HepG2 (cell line): ENCODE data around the gene ATAD3A. TPM values are rescaled to one million over a fixed set of nuclear protein-coding genes. Genes with fewer than 3 reads are reported as not detected.

Experiments used
- ATAC-seq: fragments of 200-7000 bp; cut with Tn5 transposase; 3 replicates; pipeline ENCODE4 v1.9.1; 2020; ENCODE audit warnings: mild to moderate bottlenecking, moderate library complexity
- BruUV-seq: library from RNA; stranded (reverse); fragments of 400-500 nt; replicated peaks from 2 replicates; lab custom pipeline; 2021; lab: Mats Ljungman, UMichigan
- CTCF ChIA-PET: fragments of 300-600 bp; formaldehyde crosslinking; extraction: SDS; loops from one replicate; lab custom pipeline; 2021; ENCODE audit warnings: low total read pairs, inconsistent platforms, low intra/inter-chr PET ratio; lab: Yijun Ruan, JAX
- POLR2A ChIA-PET: fragments of 350-600 bp; sonication (Branson Sonifier 250); formaldehyde crosslinking; loops from one replicate; lab custom pipeline; 2020; ENCODE audit warnings: antibody characterized with exemption, inconsistent platforms; lab: Yijun Ruan, JAX
- DNase-seq: peaks from one replicate; pipeline ENCODE4 v3.0.0-alpha.2; 2015; ENCODE audit warnings: low spot score
- FAIRE-seq: peaks from 3 replicates; lab custom pipeline; 2011; peaks lifted over from hg19 to GRCh38; lab: Jason Lieb, UNC
- H2AFZ ChIP-seq: one replicate; pipeline ENCODE4 v1.6.1; 2011; ENCODE audit warnings: low read length, inconsistent platforms
- H3K27ac ChIP-seq: fragments of 300-600 bp; 3 replicates; pipeline ENCODE4 v1.8.0; 2011; ENCODE audit warnings: mixed run types, mild to moderate bottlenecking, mixed read lengths, low read length, inconsistent platforms; ENCODE audit not compliant: insufficient read depth; ENCODE audit errors: extremely low read length
- H3K27me3 ChIP-seq, 2 experiments: fragments of 200-600 bp in 1 of 2; 2 replicates in 1 of 2; 3 replicates in 1 of 2; pipeline versions ENCODE4 v1.6.0 to v1.8.0; 2011; ENCODE audit warnings: low read length in 2 of 2, mild to moderate bottlenecking in 2 of 2, moderate library complexity in 2 of 2, inconsistent platforms in 1 of 2; ENCODE audit not compliant: insufficient read depth in 2 of 2, control insufficient read depth in 1 of 2
- H3K36me3 ChIP-seq, 2 experiments: fragments of 200-600 bp in 1 of 2; replicated peaks in 1 of 2; 2 replicates in 1 of 2; 3 replicates in 1 of 2; pipeline versions ENCODE4 v1.5.1 to v1.8.0; 2011; ENCODE audit warnings: low read length in 2 of 2, inconsistent platforms in 1 of 2; ENCODE audit not compliant: insufficient read depth in 2 of 2, control insufficient read depth in 1 of 2
- H3K4me1 ChIP-seq: 2 replicates; pipeline ENCODE4 v1.5.1; 2012; ENCODE audit warnings: low read length, inconsistent platforms; ENCODE audit not compliant: insufficient read depth
- H3K4me2 ChIP-seq: 2 replicates; pipeline ENCODE4 v1.6.0; 2011; ENCODE audit warnings: low read depth, low read length, inconsistent platforms
- H3K4me3 ChIP-seq, 3 experiments: fragments of 200-600 bp in 1 of 3; sonication (generic), shearing (Covaris generic) in 1 of 3; replicated peaks in 1 of 3; 2 replicates each; pipeline ENCODE4 v1.5.1; 2011 to 2016; ENCODE audit warnings: low read length in 3 of 3, inconsistent platforms in 2 of 3, low read depth in 2 of 3, mild to moderate bottlenecking in 2 of 3, control low read depth in 1 of 3, mixed read lengths in 1 of 3; ENCODE audit not compliant: insufficient read depth in 1 of 3
- H3K79me2 ChIP-seq: one replicate; pipeline ENCODE4 v1.6.1; 2011; ENCODE audit warnings: low read length, inconsistent platforms; ENCODE audit not compliant: insufficient read depth
- H3K9ac ChIP-seq: 2 replicates; pipeline ENCODE4 v1.6.0; 2011; ENCODE audit warnings: mild to moderate bottlenecking, low read depth, low read length, inconsistent platforms; ENCODE audit not compliant: insufficient read depth
- H3K9me3 ChIP-seq: 2 replicates; pipeline ENCODE4 v1.5.1; 2012; ENCODE audit warnings: mild to moderate bottlenecking, low read length
- H4K20me1 ChIP-seq: 2 replicates; pipeline ENCODE4 v1.6.0; 2011; ENCODE audit warnings: inconsistent platforms, mild to moderate bottlenecking, low read length, moderate library complexity; ENCODE audit not compliant: insufficient read depth
- EZH2 ChIP-seq: conservative IDR thresholded peaks from 2 replicates; pipeline ENCODE4 v1.6.1; 2012; ENCODE audit warnings: mild to moderate bottlenecking, low read depth, low read length, moderate library complexity
- HMG20B ChIP-seq: conservative IDR thresholded peaks from 2 replicates; pipeline ENCODE4 v1.6.1; 2016; ENCODE audit warnings: missing genetic modification reagents, missing compliant biosample characterization
- HOXA5 ChIP-seq: sonication (generic); formaldehyde crosslinking; IDR thresholded peaks from 2 replicates; pipeline ENCODE4 v1.4.0; 2020; ENCODE audit warnings: missing genetic modification reagents
- RORA ChIP-seq: sonication (generic); formaldehyde crosslinking; IDR thresholded peaks from 2 replicates; pipeline ENCODE4 v1.5.0; 2020; ENCODE audit warnings: mild to moderate bottlenecking, missing genetic modification reagents, moderate library complexity
- YEATS4 ChIP-seq: sonication (generic); formaldehyde crosslinking; IDR thresholded peaks from 2 replicates; pipeline ENCODE4 v1.4.0; 2020; ENCODE audit warnings: missing genetic modification reagents, borderline replicate concordance
- ZC3H13 ChIP-seq: sonication (generic); formaldehyde crosslinking; IDR thresholded peaks from 2 replicates; pipeline ENCODE4 v1.8.1; 2023; ENCODE audit warnings: mild to moderate bottlenecking, missing genetic modification reagents, moderate library complexity
- ZNF282 ChIP-seq: fragments of 450-650 bp; IDR thresholded peaks from 2 replicates; pipeline ENCODE4 v1.6.1; 2018; ENCODE audit not compliant: partially characterized antibody
- ZNF850 ChIP-seq: sonication (generic); formaldehyde crosslinking; conservative IDR thresholded peaks from 2 replicates; pipeline ENCODE4 v1.9.0; 2021; ENCODE audit warnings: mild to moderate bottlenecking, missing genetic modification reagents
- ZNF878 ChIP-seq: sonication (generic); formaldehyde crosslinking; IDR thresholded peaks from 2 replicates; pipeline ENCODE4 v1.8.1; 2023; ENCODE audit warnings: mild to moderate bottlenecking, missing genetic modification reagents, moderate library complexity
- ZSCAN12 ChIP-seq: sonication (generic); formaldehyde crosslinking; IDR thresholded peaks from 2 replicates; pipeline ENCODE4 v1.9.0; 2021; ENCODE audit warnings: mild to moderate bottlenecking, missing genetic modification reagents
- WGBS: methylation state at CpG from one replicate; pipeline ENCODE4 v1.1.6; 2017; ENCODE audit warnings: low lambda C conversion rate; 5-methylcytosine and 5-hydroxymethylcytosine counted together
- in situ Hi-C: cut with HindIII; loops from 2 replicates; pipeline ENCODE4 v1.10.0; 2017; ENCODE audit warnings: low pct_unique_long_range_greater_than_20kb; ENCODE audit not compliant: extremely low pct_ligation_motif_present
- intact Hi-C: fragments of 100-400 bp; cut with micrococcal nuclease; formaldehyde crosslinking; loops from one replicate; pipeline ENCODE4 v1.10.0; 2022; ENCODE audit not compliant: unreplicated experiment
- polyA plus RNA-seq, 8 experiments: library from polyadenylated mRNA; depleted of rRNA in 3 of 8; stranded (reverse) in 7 of 8; unstranded in 1 of 8; fragments of >200 nt; fragmentation: Illumina TruSeq in 4 of 8; extraction: Trizol in 4 of 8; gene quantifications; 2 replicates each; pipeline versions ENCODE4 v1.2.1 to v1.2.3, GENCODE V29; 2011 to 2016; ENCODE audit warnings: low read depth in 4 of 8, missing spikeins in 1 of 8, mixed read lengths in 1 of 8; ENCODE audit not compliant: insufficient read depth in 1 of 8
- total RNA-seq, 5 experiments: library from RNA; depleted of rRNA; stranded (reverse); fragments of >200 nt; fragmentation: Illumina TruSeq; extraction: Trizol; gene quantifications; 2 replicates each; pipeline ENCODE4 v1.2.3, GENCODE V29; 2016; ENCODE audit warnings: low read depth in 1 of 5
- TF ChIP-seq, protein P1 (sequence below): sonication (generic); formaldehyde crosslinking; IDR thresholded peaks from 2 replicates; pipeline ENCODE4 v1.4.0; 2020; ENCODE audit warnings: missing genetic modification reagents
- TF ChIP-seq, protein P2 (sequence below): sonication (generic); formaldehyde crosslinking; IDR thresholded peaks from 2 replicates; pipeline ENCODE4 v1.5.0; 2020; ENCODE audit warnings: mild to moderate bottlenecking, missing genetic modification reagents
- TF ChIP-seq, protein P3 (sequence below): sonication (generic); formaldehyde crosslinking; IDR thresholded peaks from 2 replicates; pipeline ENCODE4 v1.5.1; 2020; ENCODE audit warnings: missing genetic modification reagents, mild to moderate bottlenecking, borderline replicate concordance
- TF ChIP-seq, protein P4 (sequence below): IDR thresholded peaks from 2 replicates; pipeline ENCODE4 v1.6.1; 2016; ENCODE audit warnings: missing genetic modification reagents, missing compliant biosample characterization
- TF ChIP-seq, protein P5 (sequence below): sonication (generic); formaldehyde crosslinking; IDR thresholded peaks from 2 replicates; pipeline ENCODE4 v1.5.1; 2020; ENCODE audit warnings: mild to moderate bottlenecking, missing genetic modification reagents, moderate library complexity

The ATAD3A gene
- total and polyA plus RNA-seq, 2 of the 13 experiments (the other 11 are each of a cell fraction or from before 2014, with no cell fraction given) = 10.6 to 49.0 TPM

DNA sequence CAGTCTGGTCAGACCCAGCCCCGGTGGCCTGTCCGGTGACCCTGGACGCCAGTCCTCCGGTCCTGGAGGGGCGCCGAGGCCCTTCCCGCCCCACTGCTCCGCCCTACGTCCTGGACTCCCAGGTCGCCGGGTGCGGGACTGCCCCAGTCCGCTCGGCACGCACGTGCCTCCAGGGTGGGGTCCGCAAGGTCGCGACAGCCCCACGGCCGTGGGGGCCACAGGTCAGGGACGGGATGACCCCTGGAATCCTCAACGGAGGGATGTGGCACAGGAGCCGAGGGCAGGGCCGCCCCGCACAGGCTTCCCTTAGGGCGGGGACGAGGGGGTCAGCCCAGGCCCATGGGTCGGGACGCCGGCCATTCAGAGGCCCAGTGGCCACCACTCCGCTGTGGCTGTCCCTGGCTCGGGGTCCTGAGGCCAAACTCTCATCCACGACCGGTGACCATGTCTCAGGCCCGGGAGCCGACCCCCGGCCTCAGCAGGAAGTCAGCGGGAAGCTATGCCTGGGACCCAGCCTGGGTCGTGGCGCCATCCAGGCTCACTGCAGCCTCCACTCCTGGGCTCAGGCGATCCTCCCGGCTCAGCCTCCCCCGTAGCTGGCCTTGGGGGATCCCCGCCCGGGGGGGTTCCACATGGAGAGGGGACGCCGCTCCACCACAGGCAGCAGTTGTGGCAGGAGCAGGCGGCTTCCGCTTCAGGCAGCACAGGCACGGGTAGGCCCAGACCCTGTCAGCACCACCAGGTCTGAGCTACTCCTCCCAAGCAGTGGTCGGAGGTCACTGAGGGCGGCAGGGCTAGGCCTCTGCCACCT is 29.1 kb downstream of the ATAD3A start:
- H3K79me2 ChIP-seq = no peaks in the 10 kb centered on the region
- no peaks in the 10 kb centered on the region for H4K20me1 ChIP-seq
- no peak overlapping the region for H2AFZ ChIP-seq
- intact Hi-C loops (no loop called here), in situ Hi-C loops (no loop called here)
- ATAC-seq (no peak), DNase-seq (no peak), FAIRE-seq (no peak)
- no peak overlapping the region for H3K4me3 ChIP-seq
- no TSS peak for BruUV-seq
- POLR2A ChIA-PET = no interaction called here
- CTCF ChIA-PET = no interaction called here
- no peaks in the 10 kb centered on the region for H3K9me3 ChIP-seq
- no peak overlapping the region for H3K27ac ChIP-seq
- H3K4me2 ChIP-seq = no peak overlapping the region
- peaks cover 5 to 14% of the 10 kb centered on the region in 2 experiments; a peak in 4 of 5 replicates for H3K36me3 ChIP-seq
- 100% methylated on average over 8 of the region's 53 CpGs for WGBS
- no peaks in the 10 kb centered on the region for H3K4me1 ChIP-seq
- H3K9ac ChIP-seq = no peak overlapping the region
- no peaks in the 10 kb centered on the region for H3K27me3 ChIP-seq
- TF ChIP-seq ZNF282 = no peak
- TF ChIP-seq ZNF850 = no peak
- TF ChIP-seq, protein P1, sequence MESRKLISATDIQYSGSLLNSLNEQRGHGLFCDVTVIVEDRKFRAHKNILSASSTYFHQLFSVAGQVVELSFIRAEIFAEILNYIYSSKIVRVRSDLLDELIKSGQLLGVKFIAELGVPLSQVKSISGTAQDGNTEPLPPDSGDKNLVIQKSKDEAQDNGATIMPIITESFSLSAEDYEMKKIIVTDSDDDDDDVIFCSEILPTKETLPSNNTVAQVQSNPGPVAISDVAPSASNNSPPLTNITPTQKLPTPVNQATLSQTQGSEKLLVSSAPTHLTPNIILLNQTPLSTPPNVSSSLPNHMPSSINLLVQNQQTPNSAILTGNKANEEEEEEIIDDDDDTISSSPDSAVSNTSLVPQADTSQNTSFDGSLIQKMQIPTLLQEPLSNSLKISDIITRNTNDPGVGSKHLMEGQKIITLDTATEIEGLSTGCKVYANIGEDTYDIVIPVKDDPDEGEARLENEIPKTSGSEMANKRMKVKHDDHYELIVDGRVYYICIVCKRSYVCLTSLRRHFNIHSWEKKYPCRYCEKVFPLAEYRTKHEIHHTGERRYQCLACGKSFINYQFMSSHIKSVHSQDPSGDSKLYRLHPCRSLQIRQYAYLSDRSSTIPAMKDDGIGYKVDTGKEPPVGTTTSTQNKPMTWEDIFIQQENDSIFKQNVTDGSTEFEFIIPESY = 0 out of 2 replicates have a peak, but pooled peaks have one; percentile 17
- TF ChIP-seq EZH2 = no peak
- TF ChIP-seq ZSCAN12 (CRISPR knock-in tag) = no peak
- TF ChIP-seq, protein P2, sequence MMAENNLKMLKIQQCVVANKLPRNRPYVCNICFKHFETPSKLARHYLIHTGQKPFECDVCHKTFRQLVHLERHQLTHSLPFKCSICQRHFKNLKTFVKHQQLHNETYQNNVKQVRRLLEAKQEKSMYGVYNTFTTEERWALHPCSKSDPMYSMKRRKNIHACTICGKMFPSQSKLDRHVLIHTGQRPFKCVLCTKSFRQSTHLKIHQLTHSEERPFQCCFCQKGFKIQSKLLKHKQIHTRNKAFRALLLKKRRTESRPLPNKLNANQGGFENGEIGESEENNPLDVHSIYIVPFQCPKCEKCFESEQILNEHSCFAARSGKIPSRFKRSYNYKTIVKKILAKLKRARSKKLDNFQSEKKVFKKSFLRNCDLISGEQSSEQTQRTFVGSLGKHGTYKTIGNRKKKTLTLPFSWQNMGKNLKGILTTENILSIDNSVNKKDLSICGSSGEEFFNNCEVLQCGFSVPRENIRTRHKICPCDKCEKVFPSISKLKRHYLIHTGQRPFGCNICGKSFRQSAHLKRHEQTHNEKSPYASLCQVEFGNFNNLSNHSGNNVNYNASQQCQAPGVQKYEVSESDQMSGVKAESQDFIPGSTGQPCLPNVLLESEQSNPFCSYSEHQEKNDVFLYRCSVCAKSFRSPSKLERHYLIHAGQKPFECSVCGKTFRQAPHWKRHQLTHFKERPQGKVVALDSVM (CRISPR knock-in tag) = peak; percentile 79
- TF ChIP-seq, protein P3, sequence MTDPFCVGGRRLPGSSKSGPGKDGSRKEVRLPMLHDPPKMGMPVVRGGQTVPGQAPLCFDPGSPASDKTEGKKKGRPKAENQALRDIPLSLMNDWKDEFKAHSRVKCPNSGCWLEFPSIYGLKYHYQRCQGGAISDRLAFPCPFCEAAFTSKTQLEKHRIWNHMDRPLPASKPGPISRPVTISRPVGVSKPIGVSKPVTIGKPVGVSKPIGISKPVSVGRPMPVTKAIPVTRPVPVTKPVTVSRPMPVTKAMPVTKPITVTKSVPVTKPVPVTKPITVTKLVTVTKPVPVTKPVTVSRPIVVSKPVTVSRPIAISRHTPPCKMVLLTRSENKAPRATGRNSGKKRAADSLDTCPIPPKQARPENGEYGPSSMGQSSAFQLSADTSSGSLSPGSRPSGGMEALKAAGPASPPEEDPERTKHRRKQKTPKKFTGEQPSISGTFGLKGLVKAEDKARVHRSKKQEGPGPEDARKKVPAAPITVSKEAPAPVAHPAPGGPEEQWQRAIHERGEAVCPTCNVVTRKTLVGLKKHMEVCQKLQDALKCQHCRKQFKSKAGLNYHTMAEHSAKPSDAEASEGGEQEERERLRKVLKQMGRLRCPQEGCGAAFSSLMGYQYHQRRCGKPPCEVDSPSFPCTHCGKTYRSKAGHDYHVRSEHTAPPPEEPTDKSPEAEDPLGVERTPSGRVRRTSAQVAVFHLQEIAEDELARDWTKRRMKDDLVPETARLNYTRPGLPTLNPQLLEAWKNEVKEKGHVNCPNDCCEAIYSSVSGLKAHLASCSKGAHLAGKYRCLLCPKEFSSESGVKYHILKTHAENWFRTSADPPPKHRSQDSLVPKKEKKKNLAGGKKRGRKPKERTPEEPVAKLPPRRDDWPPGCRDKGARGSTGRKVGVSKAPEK = no peak
- TF ChIP-seq YEATS4 (CRISPR knock-in tag) = no peak
- TF ChIP-seq, protein P4, sequence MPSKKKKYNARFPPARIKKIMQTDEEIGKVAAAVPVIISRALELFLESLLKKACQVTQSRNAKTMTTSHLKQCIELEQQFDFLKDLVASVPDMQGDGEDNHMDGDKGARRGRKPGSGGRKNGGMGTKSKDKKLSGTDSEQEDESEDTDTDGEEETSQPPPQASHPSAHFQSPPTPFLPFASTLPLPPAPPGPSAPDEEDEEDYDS = no peak
- TF ChIP-seq ZNF878 (CRISPR knock-in tag) = no peak
- peak; percentile 35; the same call in 1 of the 2 replicates for TF ChIP-seq ZC3H13 (CRISPR knock-in tag)
- TF ChIP-seq RORA = no peak
- no peak for TF ChIP-seq HMG20B (CRISPR knock-in tag)
- TF ChIP-seq, protein P5, sequence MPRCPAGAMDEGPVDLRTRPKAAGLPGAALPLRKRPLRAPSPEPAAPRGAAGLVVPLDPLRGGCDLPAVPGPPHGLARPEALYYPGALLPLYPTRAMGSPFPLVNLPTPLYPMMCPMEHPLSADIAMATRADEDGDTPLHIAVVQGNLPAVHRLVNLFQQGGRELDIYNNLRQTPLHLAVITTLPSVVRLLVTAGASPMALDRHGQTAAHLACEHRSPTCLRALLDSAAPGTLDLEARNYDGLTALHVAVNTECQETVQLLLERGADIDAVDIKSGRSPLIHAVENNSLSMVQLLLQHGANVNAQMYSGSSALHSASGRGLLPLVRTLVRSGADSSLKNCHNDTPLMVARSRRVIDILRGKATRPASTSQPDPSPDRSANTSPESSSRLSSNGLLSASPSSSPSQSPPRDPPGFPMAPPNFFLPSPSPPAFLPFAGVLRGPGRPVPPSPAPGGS = no peak
- TF ChIP-seq HOXA5 = no peak
